Transverse colon (tissue), 3 donors: ENCODE results near the gene PLCB1.

Source experiments
- CTCF ChIP-seq, 5 experiments: fragments of 200-600 bp in 3 of 5; fragments of 450-650 bp in 2 of 5; sonication (generic) in 3 of 5; IDR thresholded peaks; 1 replicate in 2 of 5; 2 replicates in 3 of 5; pipeline ENCODE4 v1.5.1; 2016 to 2017; ENCODE audit warnings: antibody characterized with exemption in 5 of 5, inconsistent platforms in 3 of 5, mild to moderate bottlenecking in 2 of 5, moderate library complexity in 1 of 5
- POLR2A ChIP-seq: fragments of 450-650 bp; IDR thresholded peaks from one replicate; pipeline ENCODE4 v1.6.1; 2016; ENCODE audit warnings: antibody characterized with exemption, mild to moderate bottlenecking, moderate library complexity

GRCh38 chr20:8898823-8899222 lies 766.8 kb downstream of the PLCB1 start:
- TF ChIP-seq POLR2A (no peak), CTCF (IDR thresholded peaks at IDR 0.05) (no peak)
